H1 (cell line): ENCODE results near the gene HSDL2. TPM values are rescaled to one million over a fixed set of nuclear protein-coding genes. Genes with fewer than 3 reads are reported as not detected.

Experiments used
- BRCA1 ChIP-seq: IDR thresholded peaks from 2 replicates; pipeline ENCODE4 v1.6.1; 2012; ENCODE audit warnings: low read depth, low read length, improper control_type of control experiment
- FOSL1 ChIP-seq: IDR thresholded peaks from 2 replicates; pipeline ENCODE4 v1.6.1; 2011; ENCODE audit warnings: mild to moderate bottlenecking, low read depth, low read length, moderate library complexity; ENCODE audit not compliant: insufficient read depth
- GTF2F1 ChIP-seq: IDR thresholded peaks from 2 replicates; pipeline ENCODE4 v1.6.1; 2012; ENCODE audit warnings: low read depth, low read length, improper control_type of control experiment, borderline replicate concordance
- HDAC6 ChIP-seq: IDR thresholded peaks from one replicate; pipeline ENCODE4 v1.7.1; 2012; ENCODE audit warnings: low read depth, mild to moderate bottlenecking, inconsistent platforms, low read length, moderate library complexity
- MAX ChIP-seq: IDR thresholded peaks from 2 replicates; pipeline ENCODE4 v1.6.1; 2012; ENCODE audit warnings: inconsistent platforms
- polyA plus RNA-seq, 7 experiments: library from polyadenylated mRNA; depleted of rRNA in 3 of 7; stranded (reverse) in 5 of 7; unstranded in 2 of 7; fragments of >200 nt in 5 of 7; fragments of 200-250 nt in 2 of 7; gene quantifications; 1 replicate in 5 of 7; 2 replicates in 1 of 7; 4 replicates in 1 of 7; pipeline versions ENCODE4 v1.2.1 to v1.2.3, GENCODE V29; 2011 to 2013; ENCODE audit warnings: missing spikeins in 2 of 7, mixed read lengths in 2 of 7
- total RNA-seq: library from RNA; stranded (reverse); fragmentation: NEBNext Ultra II Directional; extraction: Animal tissue kit (Norgen Biotek cat#: 25700); gene quantifications from 2 replicates; pipeline ENCODE4 v1.2.1, GENCODE V29; 2021
- TF ChIP-seq, protein P1 (sequence below): IDR thresholded peaks from 2 replicates; pipeline ENCODE4 v1.6.1; 2011; ENCODE audit warnings: low read length, improper control_type of control experiment
- TF ChIP-seq, protein P2 (sequence below): fragments of 300-600 bp; sonication (generic); IDR thresholded peaks from 2 replicates; pipeline ENCODE4 v1.7.1; 2012; ENCODE audit warnings: low read length, moderate library complexity, mild to moderate bottlenecking, inconsistent platforms; ENCODE audit not compliant: insufficient replicate concordance

Gene HSDL2
- total and polyA plus RNA-seq, 2 of the 8 experiments (the other 6 are each of a cell fraction or from before 2014, with no cell fraction given): 6.6 to 15.4 TPM

- TF ChIP-seq FOSL1: no peak
- TF ChIP-seq, protein P1, sequence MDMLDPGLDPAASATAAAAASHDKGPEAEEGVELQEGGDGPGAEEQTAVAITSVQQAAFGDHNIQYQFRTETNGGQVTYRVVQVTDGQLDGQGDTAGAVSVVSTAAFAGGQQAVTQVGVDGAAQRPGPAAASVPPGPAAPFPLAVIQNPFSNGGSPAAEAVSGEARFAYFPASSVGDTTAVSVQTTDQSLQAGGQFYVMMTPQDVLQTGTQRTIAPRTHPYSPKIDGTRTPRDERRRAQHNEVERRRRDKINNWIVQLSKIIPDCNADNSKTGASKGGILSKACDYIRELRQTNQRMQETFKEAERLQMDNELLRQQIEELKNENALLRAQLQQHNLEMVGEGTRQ: no peak
- no peak for TF ChIP-seq BRCA1
- TF ChIP-seq GTF2F1: no peak
- no peak for TF ChIP-seq HDAC6
- TF ChIP-seq, protein P2, sequence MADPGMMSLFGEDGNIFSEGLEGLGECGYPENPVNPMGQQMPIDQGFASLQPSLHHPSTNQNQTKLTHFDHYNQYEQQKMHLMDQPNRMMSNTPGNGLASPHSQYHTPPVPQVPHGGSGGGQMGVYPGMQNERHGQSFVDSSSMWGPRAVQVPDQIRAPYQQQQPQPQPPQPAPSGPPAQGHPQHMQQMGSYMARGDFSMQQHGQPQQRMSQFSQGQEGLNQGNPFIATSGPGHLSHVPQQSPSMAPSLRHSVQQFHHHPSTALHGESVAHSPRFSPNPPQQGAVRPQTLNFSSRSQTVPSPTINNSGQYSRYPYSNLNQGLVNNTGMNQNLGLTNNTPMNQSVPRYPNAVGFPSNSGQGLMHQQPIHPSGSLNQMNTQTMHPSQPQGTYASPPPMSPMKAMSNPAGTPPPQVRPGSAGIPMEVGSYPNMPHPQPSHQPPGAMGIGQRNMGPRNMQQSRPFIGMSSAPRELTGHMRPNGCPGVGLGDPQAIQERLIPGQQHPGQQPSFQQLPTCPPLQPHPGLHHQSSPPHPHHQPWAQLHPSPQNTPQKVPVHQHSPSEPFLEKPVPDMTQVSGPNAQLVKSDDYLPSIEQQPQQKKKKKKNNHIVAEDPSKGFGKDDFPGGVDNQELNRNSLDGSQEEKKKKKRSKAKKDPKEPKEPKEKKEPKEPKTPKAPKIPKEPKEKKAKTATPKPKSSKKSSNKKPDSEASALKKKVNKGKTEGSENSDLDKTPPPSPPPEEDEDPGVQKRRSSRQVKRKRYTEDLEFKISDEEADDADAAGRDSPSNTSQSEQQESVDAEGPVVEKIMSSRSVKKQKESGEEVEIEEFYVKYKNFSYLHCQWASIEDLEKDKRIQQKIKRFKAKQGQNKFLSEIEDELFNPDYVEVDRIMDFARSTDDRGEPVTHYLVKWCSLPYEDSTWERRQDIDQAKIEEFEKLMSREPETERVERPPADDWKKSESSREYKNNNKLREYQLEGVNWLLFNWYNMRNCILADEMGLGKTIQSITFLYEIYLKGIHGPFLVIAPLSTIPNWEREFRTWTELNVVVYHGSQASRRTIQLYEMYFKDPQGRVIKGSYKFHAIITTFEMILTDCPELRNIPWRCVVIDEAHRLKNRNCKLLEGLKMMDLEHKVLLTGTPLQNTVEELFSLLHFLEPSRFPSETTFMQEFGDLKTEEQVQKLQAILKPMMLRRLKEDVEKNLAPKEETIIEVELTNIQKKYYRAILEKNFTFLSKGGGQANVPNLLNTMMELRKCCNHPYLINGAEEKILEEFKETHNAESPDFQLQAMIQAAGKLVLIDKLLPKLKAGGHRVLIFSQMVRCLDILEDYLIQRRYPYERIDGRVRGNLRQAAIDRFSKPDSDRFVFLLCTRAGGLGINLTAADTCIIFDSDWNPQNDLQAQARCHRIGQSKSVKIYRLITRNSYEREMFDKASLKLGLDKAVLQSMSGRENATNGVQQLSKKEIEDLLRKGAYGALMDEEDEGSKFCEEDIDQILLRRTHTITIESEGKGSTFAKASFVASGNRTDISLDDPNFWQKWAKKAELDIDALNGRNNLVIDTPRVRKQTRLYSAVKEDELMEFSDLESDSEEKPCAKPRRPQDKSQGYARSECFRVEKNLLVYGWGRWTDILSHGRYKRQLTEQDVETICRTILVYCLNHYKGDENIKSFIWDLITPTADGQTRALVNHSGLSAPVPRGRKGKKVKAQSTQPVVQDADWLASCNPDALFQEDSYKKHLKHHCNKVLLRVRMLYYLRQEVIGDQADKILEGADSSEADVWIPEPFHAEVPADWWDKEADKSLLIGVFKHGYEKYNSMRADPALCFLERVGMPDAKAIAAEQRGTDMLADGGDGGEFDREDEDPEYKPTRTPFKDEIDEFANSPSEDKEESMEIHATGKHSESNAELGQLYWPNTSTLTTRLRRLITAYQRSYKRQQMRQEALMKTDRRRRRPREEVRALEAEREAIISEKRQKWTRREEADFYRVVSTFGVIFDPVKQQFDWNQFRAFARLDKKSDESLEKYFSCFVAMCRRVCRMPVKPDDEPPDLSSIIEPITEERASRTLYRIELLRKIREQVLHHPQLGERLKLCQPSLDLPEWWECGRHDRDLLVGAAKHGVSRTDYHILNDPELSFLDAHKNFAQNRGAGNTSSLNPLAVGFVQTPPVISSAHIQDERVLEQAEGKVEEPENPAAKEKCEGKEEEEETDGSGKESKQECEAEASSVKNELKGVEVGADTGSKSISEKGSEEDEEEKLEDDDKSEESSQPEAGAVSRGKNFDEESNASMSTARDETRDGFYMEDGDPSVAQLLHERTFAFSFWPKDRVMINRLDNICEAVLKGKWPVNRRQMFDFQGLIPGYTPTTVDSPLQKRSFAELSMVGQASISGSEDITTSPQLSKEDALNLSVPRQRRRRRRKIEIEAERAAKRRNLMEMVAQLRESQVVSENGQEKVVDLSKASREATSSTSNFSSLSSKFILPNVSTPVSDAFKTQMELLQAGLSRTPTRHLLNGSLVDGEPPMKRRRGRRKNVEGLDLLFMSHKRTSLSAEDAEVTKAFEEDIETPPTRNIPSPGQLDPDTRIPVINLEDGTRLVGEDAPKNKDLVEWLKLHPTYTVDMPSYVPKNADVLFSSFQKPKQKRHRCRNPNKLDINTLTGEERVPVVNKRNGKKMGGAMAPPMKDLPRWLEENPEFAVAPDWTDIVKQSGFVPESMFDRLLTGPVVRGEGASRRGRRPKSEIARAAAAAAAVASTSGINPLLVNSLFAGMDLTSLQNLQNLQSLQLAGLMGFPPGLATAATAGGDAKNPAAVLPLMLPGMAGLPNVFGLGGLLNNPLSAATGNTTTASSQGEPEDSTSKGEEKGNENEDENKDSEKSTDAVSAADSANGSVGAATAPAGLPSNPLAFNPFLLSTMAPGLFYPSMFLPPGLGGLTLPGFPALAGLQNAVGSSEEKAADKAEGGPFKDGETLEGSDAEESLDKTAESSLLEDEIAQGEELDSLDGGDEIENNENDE: no peak
- TF ChIP-seq MAX: 0 out of 2 replicates have a peak, but pooled peaks have one; percentile 5
Observed at GRCh38 chr9:112366591-112366990, 13.3 kb upstream of the HSDL2 start (continued).
